ENCODE data around the gene CKS1B. TPM values are rescaled to one million over a fixed set of nuclear protein-coding genes. Genes with fewer than 3 reads are reported as not detected.

CKS1B gene
- total RNA-seq, 1 experiment from 2014 or later: 295 TPM

- DNase-seq (ENCODE audit: low spot score): no peak
- TF ChIP-seq EZH2 (IDR thresholded peaks at IDR 0.05; ENCODE audit: borderline replicate concordance, low read depth, low read length, poor library complexity, severe bottlenecking): no peak
- no peak for TF ChIP-seq CTCF (conservative IDR thresholded peaks at IDR 0.05; ENCODE audit: low read depth, low read length)
- H3K36me3 ChIP-seq (ENCODE audit: insufficient read depth, low read length, poor library complexity, severe bottlenecking): no peaks in the 10 kb centered on the region
- H3K4me3 ChIP-seq (ENCODE audit: low read depth, low read length, poor library complexity, severe bottlenecking): peak overlapping the region; percentile 70
- no TSS peak for BruUV-seq (replicated peaks)
- H3K27ac ChIP-seq (ENCODE audit: low read depth, low read length, poor library complexity, severe bottlenecking): peak overlapping the region; percentile 89
- ChIA-PET CTCF (interaction anchor here (0.7 kb wide), 1 partner anchor 14 kb away, joined by 9 read pairs; no protein-coding TSS in a partner anchor), POLR2A (ENCODE audit: low non-redundant PET) (interaction anchor here (1.3 kb wide), 1 partner anchor 12 kb away, joined by 4 read pairs; no protein-coding TSS in a partner anchor)
- no peaks in the 10 kb centered on the region for H3K9me3 ChIP-seq (ENCODE audit: low read depth, low read length, poor library complexity, severe bottlenecking)
- intact Hi-C loops (cut with micrococcal nuclease; ENCODE audit: unreplicated experiment): no loop called here
- H3K4me1 ChIP-seq (ENCODE audit: insufficient read depth, low read length, poor library complexity, severe bottlenecking): peaks cover 15% of the 10 kb centered on the region
- H3K27me3 ChIP-seq (replicated peaks; ENCODE audit: insufficient read depth, low read depth, low read length, poor library complexity): no peaks in the 10 kb centered on the region
These were observed 30.9 kb downstream of the CKS1B start for GRCh38 chr1:155005076-155006011.

GRCh38 chr1:155006601-155007101 is 32.2 kb downstream of the CKS1B start:
- Histone ChIP-seq H3K27ac (ENCODE audit: low read depth, low read length, poor library complexity, severe bottlenecking) (peak overlapping the region; percentile 89), H3K36me3 (ENCODE audit: insufficient read depth, low read length, poor library complexity, severe bottlenecking) (no peaks in the 10 kb centered on the region), H3K4me1 (ENCODE audit: insufficient read depth, low read length, poor library complexity, severe bottlenecking) (peaks cover 15% of the 10 kb centered on the region), H3K27me3 (replicated peaks; ENCODE audit: insufficient read depth, low read depth, low read length, poor library complexity) (no peaks in the 10 kb centered on the region), H3K4me3 (ENCODE audit: low read depth, low read length, poor library complexity, severe bottlenecking) (no peak overlapping the region), H3K9me3 (ENCODE audit: low read depth, low read length, poor library complexity, severe bottlenecking) (no peaks in the 10 kb centered on the region)
- BruUV-seq (replicated peaks): no TSS peak
- CTCF ChIA-PET: interaction anchor here (2.2 kb wide), 1 partner anchor 11 kb away, joined by 16 read pairs; no protein-coding TSS in a partner anchor
- intact Hi-C loops (cut with micrococcal nuclease; ENCODE audit: unreplicated experiment): no loop called here
- POLR2A ChIA-PET (ENCODE audit: low non-redundant PET): no interaction called here
- TF ChIP-seq EZH2 (IDR thresholded peaks at IDR 0.05; ENCODE audit: borderline replicate concordance, low read depth, low read length, poor library complexity, severe bottlenecking) (no peak), CTCF (conservative IDR thresholded peaks at IDR 0.05; ENCODE audit: low read depth, low read length) (no peak)
- peak; percentile 77 for DNase-seq (ENCODE audit: low spot score)

- CTCF ChIA-PET: interaction anchor here (0.5 to 2.2 kb wide), 2 partner anchors 10 to 384 kb away, joined by 4 to 16 read pairs; no protein-coding TSS in a partner anchor
- intact Hi-C loops (cut with micrococcal nuclease; ENCODE audit: unreplicated experiment): no loop called here
- POLR2A ChIA-PET (ENCODE audit: low non-redundant PET): no interaction called here
- H3K4me1 ChIP-seq (ENCODE audit: insufficient read depth, low read length, poor library complexity, severe bottlenecking): peaks cover 17% of the 10 kb centered on the region
- H3K27me3 ChIP-seq (replicated peaks; ENCODE audit: insufficient read depth, low read depth, low read length, poor library complexity): no peaks in the 10 kb centered on the region
- no peak for DNase-seq (ENCODE audit: low spot score)
- no TSS peak for BruUV-seq (replicated peaks)
- no peak overlapping the region for H3K4me3 ChIP-seq (ENCODE audit: low read depth, low read length, poor library complexity, severe bottlenecking)
- no peak for TF ChIP-seq EZH2 (IDR thresholded peaks at IDR 0.05; ENCODE audit: borderline replicate concordance, low read depth, low read length, poor library complexity, severe bottlenecking)
- TF ChIP-seq CTCF (conservative IDR thresholded peaks at IDR 0.05; ENCODE audit: low read depth, low read length): no peak
- no peaks in the 10 kb centered on the region for H3K9me3 ChIP-seq (ENCODE audit: low read depth, low read length, poor library complexity, severe bottlenecking)
- H3K36me3 ChIP-seq (ENCODE audit: insufficient read depth, low read length, poor library complexity, severe bottlenecking): no peaks in the 10 kb centered on the region
- H3K27ac ChIP-seq (ENCODE audit: low read depth, low read length, poor library complexity, severe bottlenecking): no peak overlapping the region
These were observed 32.9 kb downstream of the CKS1B start for GRCh38 chr1:155007251-155007828.
